ENCODE measurements around the gene RFWD3.

Gene RFWD3

DNA sequence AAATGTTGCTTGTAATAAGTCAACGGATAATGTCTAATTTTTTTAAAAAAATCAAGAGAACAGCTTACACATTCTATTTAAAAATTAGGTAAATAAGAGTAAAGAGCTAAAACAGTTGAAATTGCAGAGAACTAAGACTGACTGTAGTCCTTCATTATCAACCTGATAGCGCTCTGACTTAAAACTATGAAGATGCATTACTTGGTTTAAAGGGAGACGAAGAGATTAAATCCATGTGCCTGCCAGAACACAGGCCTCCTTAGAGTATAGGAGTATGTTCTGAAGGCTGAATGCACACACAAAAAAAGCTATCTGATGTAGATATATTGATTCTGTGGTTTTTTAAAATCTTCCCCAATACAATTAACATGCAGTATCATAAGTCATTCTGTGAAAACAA is 88.2 kb downstream of the RFWD3 start:
- DNase-seq (ENCODE audit: low read depth in 2 of 2) = no peak

DNA sequence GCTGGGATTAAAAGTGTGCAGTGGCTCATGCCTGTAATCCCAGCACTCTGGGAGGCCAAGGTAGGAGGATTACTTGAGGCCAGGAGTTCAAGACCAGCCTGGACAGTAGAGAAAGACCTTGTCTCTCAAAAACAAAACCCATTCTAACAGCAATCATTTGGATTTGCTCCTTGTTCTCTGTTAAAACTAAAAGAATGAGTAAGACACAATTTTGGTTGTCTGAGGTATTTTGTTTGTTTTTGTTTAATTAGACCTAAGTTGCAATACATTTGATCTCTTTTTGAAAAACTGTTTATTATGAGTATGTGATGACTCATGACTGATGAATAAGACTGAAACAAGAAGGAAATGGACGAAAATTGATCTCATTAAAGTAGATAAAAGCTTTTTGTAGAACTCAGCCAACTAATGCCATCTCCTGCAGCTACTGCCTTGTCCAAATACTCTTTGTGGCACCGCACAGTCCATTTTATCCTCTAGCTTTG is 88.8 kb downstream of the RFWD3 start:
- DNase-seq (ENCODE audit: low read depth in 2 of 2) = no peak

GRCh38 chr16:74575807-74576643 is 90.7 kb downstream of the RFWD3 start:
- no peak for DNase-seq (ENCODE audit: low read depth in 2 of 2)

DNA sequence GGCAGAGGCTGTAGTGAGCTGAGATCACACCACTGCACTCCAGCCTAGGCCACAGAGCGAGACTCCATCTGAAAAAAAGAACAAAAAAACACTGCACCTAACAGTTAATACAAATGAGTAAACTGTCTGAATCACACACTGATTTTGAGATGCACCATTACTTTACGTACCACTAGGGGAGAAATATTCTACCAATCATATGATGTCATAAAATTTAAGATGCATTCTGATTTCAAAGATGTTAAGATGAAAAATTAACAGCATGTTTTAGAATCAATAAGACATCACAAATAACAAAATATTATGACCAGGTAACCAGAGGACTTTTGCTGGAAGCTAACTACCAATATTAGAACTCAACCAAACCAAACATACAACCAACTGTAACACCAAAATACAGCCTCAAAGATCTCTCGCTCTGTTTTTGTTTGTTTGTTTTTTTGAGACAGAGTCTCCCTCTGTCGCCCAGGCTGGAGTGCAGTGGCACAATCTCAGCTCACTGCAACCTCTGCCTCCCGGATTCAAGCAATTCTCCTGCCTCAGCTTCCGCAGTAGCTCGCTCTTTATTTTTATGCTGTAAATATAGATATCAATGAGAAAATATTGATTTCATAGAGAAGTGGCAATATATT is 91.4 kb downstream of the RFWD3 start:
- DNase-seq (ENCODE audit: low read depth in 2 of 2) = no peak

DNA sequence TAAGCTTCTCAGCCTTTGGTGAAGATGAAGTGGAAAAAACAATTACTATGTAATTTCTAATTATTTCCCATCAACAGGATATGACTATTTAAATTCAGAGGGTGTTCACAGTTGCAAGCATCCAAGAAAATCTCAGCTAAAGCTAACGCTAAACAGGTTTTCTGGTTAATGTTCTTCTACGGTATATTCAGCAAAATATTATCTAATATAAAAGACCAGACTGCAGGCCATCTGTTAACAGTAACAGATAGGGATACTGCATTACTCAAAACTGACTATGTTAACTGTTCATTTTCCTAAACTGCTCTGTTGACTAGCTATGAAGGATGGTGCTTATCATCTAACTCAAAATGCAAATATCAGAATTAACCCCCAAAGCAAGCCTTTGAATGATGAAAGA is 92.5 kb downstream of the RFWD3 start:
- no peak for DNase-seq (ENCODE audit: low read depth in 2 of 2)

DNA sequence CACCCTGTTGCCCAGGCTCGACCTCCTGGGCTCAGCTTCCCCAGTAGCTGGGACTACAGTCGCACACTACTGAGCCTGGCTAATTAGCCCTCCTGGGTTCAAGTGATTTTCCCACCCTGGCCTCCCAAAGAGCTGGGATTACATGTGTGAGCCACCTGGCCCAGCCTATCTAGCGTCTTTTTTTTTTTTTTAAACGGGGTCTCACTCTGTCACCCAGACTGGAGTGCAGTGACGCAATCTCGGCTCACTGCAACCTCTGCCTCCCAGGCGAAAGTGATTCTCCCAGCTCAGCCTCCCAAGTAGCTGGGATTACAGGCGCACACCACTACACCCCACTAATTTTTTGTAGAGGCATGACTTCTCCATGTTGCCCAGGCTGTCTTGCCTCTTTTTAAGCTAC is 93.1 kb downstream of the RFWD3 start:
- DNase-seq (ENCODE audit: low read depth in 2 of 2) = no peak
